SK-N-SH treated with all-trans-retinoic acid at 6 μM for 48 hours (cell line): ENCODE data around the gene SYT8.

ENCODE experiments used
- ARNTL ChIP-seq: fragments of 450-650 bp; formaldehyde crosslinking; IDR thresholded peaks from 2 replicates; pipeline ENCODE4 v1.5.0; 2020; ENCODE audit warnings: low read depth, mild to moderate bottlenecking, moderate library complexity, borderline replicate concordance
- PPARA ChIP-seq: fragments of 250-450 bp; sonication (Bioruptor Pico); IDR thresholded peaks from 2 replicates; pipeline ENCODE4 v1.5.0; 2020; ENCODE audit warnings: mild to moderate bottlenecking, borderline replicate concordance
- RARB ChIP-seq: fragments of 250-450 bp; sonication (Bioruptor Pico); IDR thresholded peaks from 2 replicates; pipeline ENCODE4 v1.8.0; 2021; ENCODE audit warnings: mild to moderate bottlenecking, moderate library complexity
- ZC3H10 ChIP-seq: fragments of 250-450 bp; sonication (Bioruptor Pico); IDR thresholded peaks from 2 replicates; pipeline ENCODE4 v1.5.1; 2021; ENCODE audit warnings: mild to moderate bottlenecking, moderate library complexity
- ZFP30 ChIP-seq: fragments of 450-650 bp; formaldehyde crosslinking; IDR thresholded peaks from 2 replicates; pipeline ENCODE4 v1.5.0; 2022; ENCODE audit warnings: mild to moderate bottlenecking, moderate library complexity
- ZNF70 ChIP-seq: fragments of 450-650 bp; formaldehyde crosslinking; IDR thresholded peaks from 2 replicates; pipeline ENCODE4 v1.5.0; 2020; ENCODE audit warnings: mild to moderate bottlenecking, moderate library complexity
- ZNF8 ChIP-seq: fragments of 450-650 bp; formaldehyde crosslinking; IDR thresholded peaks from 2 replicates; pipeline ENCODE4 v1.5.0; 2020; ENCODE audit warnings: mild to moderate bottlenecking, moderate library complexity

DNA sequence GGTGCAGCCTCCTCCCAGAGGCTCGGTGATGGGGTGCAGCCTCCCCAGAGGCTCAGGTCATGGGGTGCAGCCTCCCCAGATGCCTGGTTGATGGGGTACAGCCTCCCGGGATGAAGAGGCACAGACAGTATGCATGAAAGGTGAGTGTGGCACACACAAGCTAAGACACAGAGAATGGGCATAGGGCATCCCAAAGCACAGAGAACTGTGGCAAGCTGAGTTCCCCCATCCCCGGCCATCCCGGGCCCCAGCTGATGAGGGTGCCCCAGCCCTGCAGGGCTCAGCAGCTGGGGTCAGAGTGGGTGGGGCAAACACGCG, 4.8 kb upstream of the SYT8 start:
- TF ChIP-seq RARB (CRISPR knock-in tag) (no peak), ZC3H10 (CRISPR knock-in tag) (no peak), ZNF70 (CRISPR knock-in tag) (no peak), ZFP30 (no peak), PPARA (no peak), ZNF8 (CRISPR knock-in tag) (no peak), ARNTL (CRISPR knock-in tag) (no peak)
